Occipital lobe (tissue), 3 donors: ENCODE data around the gene OR8I2. TPM values are rescaled to one million over a fixed set of nuclear protein-coding genes. Genes with fewer than 3 reads are reported as not detected.
"Not testable (repeated sequence)": the region's sequence is repeated elsewhere in the genome, so short reads cannot be mapped to it uniquely, and the experiment has no call there.

Experiments used
- DNase-seq: peaks from one replicate; lab custom pipeline; 2025; lab: John Stamatoyannopoulos, UW
- small RNA-seq: library from RNA; depleted of rRNA; stranded (forward); fragments of <200 nt; gene quantifications from one replicate; pipeline ENCODE3, GENCODE V24; 2014
- total RNA-seq: library from RNA; depleted of rRNA; stranded (reverse); fragments of >200 nt; gene quantifications from one replicate; pipeline ENCODE4 v1.2.3, GENCODE V29; 2014

The OR8I2 gene
- total RNA-seq = not detected

GRCh38 chr11:56093008-56093407, at the start of gene OR8I2:
Gene OR8I2, plus strand, starts transcription at chr11:56093308. Its CDS starts 0 bp downstream, at chr11:56093308.
- DNase-seq = no peak

- DNase-seq = no peak
Observed at GRCh38 chr11:56045538-56045937, 47.6 kb upstream of the OR8I2 start.

GRCh38 chr11:56048480-56048879, 44.6 kb upstream of the OR8I2 start:
- no peak for DNase-seq

- no peak for DNase-seq
Observed at GRCh38 chr11:56049487-56049886, 43.6 kb upstream of the OR8I2 start.

GRCh38 chr11:56056366-56056765, 36.7 kb upstream of the OR8I2 start:
- not testable (repeated sequence) for DNase-seq

- not testable (repeated sequence) for DNase-seq
Observed at GRCh38 chr11:56057661-56058237, 35.4 kb upstream of the OR8I2 start.

- DNase-seq = not testable (repeated sequence)
Observed at GRCh38 chr11:56058260-56058780, 34.8 kb upstream of the OR8I2 start.

- no peak for DNase-seq
Observed at GRCh38 chr11:56066980-56067379, 26.1 kb upstream of the OR8I2 start.

GRCh38 chr11:56089697-56090096, 3.4 kb upstream of the OR8I2 start:
- DNase-seq = no peak

GRCh38 chr11:56103210-56103737, 10.2 kb downstream of the OR8I2 start, which contains the start of gene OR8H2:
Gene OR8H2, plus strand, starts transcription at chr11:56103687. Its CDS starts 1,356 bp downstream, at chr11:56105043.
- DNase-seq = no peak

- DNase-seq = no peak
Observed at GRCh38 chr11:56122073-56122472, 29.0 kb downstream of the OR8I2 start, which contains the start of gene OR8H3. Gene OR8H3, plus strand, starts transcription at chr11:56122373. Its CDS starts 0 bp downstream, at chr11:56122373.

- no peak for DNase-seq
Observed at GRCh38 chr11:56140151-56140661, 47.1 kb downstream of the OR8I2 start, which contains the start of gene OR8J3. Gene OR8J3, minus strand, starts transcription at chr11:56140201. Its CDS starts 2,483 bp downstream, at chr11:56137718.

- not testable (repeated sequence) for DNase-seq
Observed at GRCh38 chr11:56143681-56144080, 50.6 kb downstream of the OR8I2 start.

Small RNA genes within 50 kb of the gene (small RNA-seq; reads per million reads assigned to genes)
- gene OR8I4P = not detected

Other genes starting within 250 kb of the OR8I2 start
- gene TRIM51, start 210.0 kb upstream of the OR8I2 start, total RNA-seq = not detected
- gene OR5W2, start 178.7 kb upstream of the OR8I2 start, total RNA-seq = not detected
- not detected for gene OR5I1, start 156.9 kb upstream of the OR8I2 start, total RNA-seq
- not detected for gene OR10AG1, start 123.4 kb upstream of the OR8I2 start, total RNA-seq
- not detected for gene OR5F1, start 98.7 kb upstream of the OR8I2 start, total RNA-seq
- gene OR5AS1, start 65.7 kb upstream of the OR8I2 start, total RNA-seq = not detected
- not detected for gene OR8H2, start 10.4 kb downstream of the OR8I2 start, total RNA-seq
- gene OR8H3, start 29.1 kb downstream of the OR8I2 start, total RNA-seq = not detected
- gene OR8J3, start 46.9 kb downstream of the OR8I2 start, total RNA-seq = not detected
- gene OR8K5, start 67.0 kb downstream of the OR8I2 start, total RNA-seq = not detected
- gene OR5J2, start 83.3 kb downstream of the OR8I2 start, total RNA-seq = not detected
- gene OR5T2, start 140.9 kb downstream of the OR8I2 start, total RNA-seq = not detected
- not detected for gene OR5T3, start 158.9 kb downstream of the OR8I2 start, total RNA-seq
- not detected for gene OR5T1, start 180.8 kb downstream of the OR8I2 start, total RNA-seq
- gene OR8H1, start 198.9 kb downstream of the OR8I2 start, total RNA-seq = not detected
- gene OR8K3, start 221.8 kb downstream of the OR8I2 start, total RNA-seq = not detected